HG03565 (cell line): ENCODE measurements around the gene KRTAP22-2.

Source experiments
- ATAC-seq: cut with Tn5 transposase; IDR thresholded peaks from one replicate; pipeline ENCODE4 v1.9.1; 2021; ENCODE audit warnings: mild to moderate bottlenecking, moderate library complexity; ENCODE audit not compliant: unreplicated experiment

KRTAP22-2 gene

GRCh38 chr21:30563630-30564029 lies 26.6 kb downstream of the KRTAP22-2 start:
- ATAC-seq: no peak

GRCh38 chr21:30563072-30563471 lies 27.1 kb downstream of the KRTAP22-2 start:
- no peak for ATAC-seq

GRCh38 chr21:30561957-30562356 lies 28.2 kb downstream of the KRTAP22-2 start:
- ATAC-seq: no peak

- no peak for ATAC-seq
Observed at GRCh38 chr21:30561264-30561895, 28.8 kb downstream of the KRTAP22-2 start, which contains the start of gene KRTAP19-7. Gene KRTAP19-7, minus strand, starts transcription at chr21:30561314. Its CDS starts 25 bp downstream, at chr21:30561289.

GRCh38 chr21:30555095-30555494 lies 35.1 kb downstream of the KRTAP22-2 start:
- no peak for ATAC-seq

GRCh38 chr21:30552782-30553181 lies 37.4 kb downstream of the KRTAP22-2 start:
- ATAC-seq: no peak

GRCh38 chr21:30541764-30542163 lies 48.4 kb downstream of the KRTAP22-2 start, which contains the start of gene KRTAP19-6:
Gene KRTAP19-6, minus strand, starts transcription at chr21:30541864. Its CDS starts 31 bp downstream, at chr21:30541833.
- ATAC-seq: no peak
